Activated naive CD4-positive, alpha-beta T cell treated with anti-CD3 and anti-CD28 coated beads, Interleukin-2, amount 10 ng/mL, durations not matched to agents 5 hours and 36 hours (primary cell): ENCODE results near the gene CHMP4B. TPM values are rescaled to one million over a fixed set of nuclear protein-coding genes. Genes with fewer than 3 reads are reported as not detected.

ENCODE experiments used
- total RNA-seq, 2 experiments: library from RNA; stranded (reverse); gene quantifications; one replicate each; pipeline ENCODE4 v1.2.3, GENCODE V29; 2021

The CHMP4B gene, protein sequence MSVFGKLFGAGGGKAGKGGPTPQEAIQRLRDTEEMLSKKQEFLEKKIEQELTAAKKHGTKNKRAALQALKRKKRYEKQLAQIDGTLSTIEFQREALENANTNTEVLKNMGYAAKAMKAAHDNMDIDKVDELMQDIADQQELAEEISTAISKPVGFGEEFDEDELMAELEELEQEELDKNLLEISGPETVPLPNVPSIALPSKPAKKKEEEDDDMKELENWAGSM
- 10 to 100 TPM; 95.0 to 96.5 TPM for total RNA-seq

DNA sequence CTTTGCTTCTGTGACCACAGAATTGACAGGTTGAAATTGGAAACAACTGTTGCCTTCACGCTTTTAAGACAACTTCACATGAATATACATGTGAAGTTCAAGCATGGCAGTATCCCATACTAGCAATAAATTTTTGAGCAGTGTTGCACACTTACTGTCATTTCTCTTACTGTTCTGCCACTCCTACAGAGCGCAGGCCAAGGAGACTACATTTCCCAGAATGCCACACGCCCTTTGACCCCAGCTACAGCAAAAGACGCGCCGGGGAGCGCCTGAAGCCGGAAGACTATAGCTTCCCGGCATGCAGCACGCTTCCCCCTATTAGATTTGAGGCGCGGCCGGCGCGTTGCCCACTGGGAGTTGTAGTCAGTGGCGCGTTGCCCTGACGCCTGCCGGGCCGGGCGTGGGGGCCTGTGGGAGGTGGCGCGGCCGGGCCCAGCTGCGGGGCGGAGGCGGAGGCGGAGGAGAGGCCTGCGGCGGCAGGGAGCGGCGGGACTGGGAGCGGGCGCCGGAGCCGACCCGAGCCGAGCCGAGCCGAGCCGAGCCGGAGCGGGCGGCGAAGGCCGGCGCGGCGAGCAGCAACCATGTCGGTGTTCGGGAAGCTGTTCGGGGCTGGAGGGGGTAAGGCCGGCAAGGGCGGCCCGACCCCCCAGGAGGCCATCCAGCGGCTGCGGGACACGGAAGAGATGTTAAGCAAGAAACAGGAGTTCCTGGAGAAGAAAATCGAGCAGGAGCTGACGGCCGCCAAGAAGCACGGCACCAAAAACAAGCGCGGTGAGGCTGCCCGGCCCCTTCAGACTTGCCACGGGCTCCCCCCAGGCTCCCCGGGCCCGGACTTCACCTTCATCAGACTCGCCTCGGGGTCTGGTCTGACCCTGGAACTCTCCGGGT is at the start of gene CHMP4B:
TSS of gene CHMP4B (plus strand) at position 464 of the 891 bp plus-strand sequence. CDS start at position 585, 121 bp downstream.

Other genes with a start within 250 kb of the CHMP4B start
- gene C20orf144, start 149.0 kb upstream of the CHMP4B start, total RNA-seq = under 1 TPM; 0.18 to 0.22 TPM
- 1 to 10 TPM; 4.9 TPM for gene ACTL10, start 144.4 kb upstream of the CHMP4B start, total RNA-seq
- 10 to 100 TPM; 51.5 to 53.6 TPM for gene NECAB3, start 136.9 kb upstream of the CHMP4B start, total RNA-seq
- 10 to 100 TPM; 48.2 to 52.9 TPM for gene E2F1, start 125.0 kb upstream of the CHMP4B start, total RNA-seq
- 10 to 100 TPM; 14.4 to 16.4 TPM for gene PXMP4, start 91.0 kb upstream of the CHMP4B start, total RNA-seq
- gene ZNF341, start 79.4 kb upstream of the CHMP4B start, total RNA-seq = 1 to 10 TPM; 4.3 to 4.4 TPM
- 100 to 1,000 TPM; 195 to 204 TPM for gene RALY, start 182.6 kb downstream of the CHMP4B start, total RNA-seq